Prostate gland (tissue), 2 donors: ENCODE data around the gene THSD4.

ENCODE experiments used
- POLR2A ChIP-seq: fragments of 450-650 bp; IDR thresholded peaks from one replicate; pipeline ENCODE4 v1.6.1; 2016; ENCODE audit warnings: antibody characterized with exemption, mild to moderate bottlenecking
- POLR2AphosphoS5 ChIP-seq: sonication (generic); formaldehyde crosslinking; IDR thresholded peaks from one replicate; pipeline ENCODE4 v1.6.1; 2017; ENCODE audit warnings: antibody characterized with exemption
- TF ChIP-seq, protein P1 (sequence below), 4 experiments: fragments of 200-600 bp in 2 of 4; fragments of 450-650 bp in 2 of 4; sonication (generic) in 2 of 4; IDR thresholded peaks; 1 replicate in 3 of 4; 2 replicates in 1 of 4; pipeline ENCODE4 v1.5.1; 2016 to 2019; ENCODE audit warnings: antibody characterized with exemption in 4 of 4, mild to moderate bottlenecking in 2 of 4, moderate library complexity in 2 of 4

DNA sequence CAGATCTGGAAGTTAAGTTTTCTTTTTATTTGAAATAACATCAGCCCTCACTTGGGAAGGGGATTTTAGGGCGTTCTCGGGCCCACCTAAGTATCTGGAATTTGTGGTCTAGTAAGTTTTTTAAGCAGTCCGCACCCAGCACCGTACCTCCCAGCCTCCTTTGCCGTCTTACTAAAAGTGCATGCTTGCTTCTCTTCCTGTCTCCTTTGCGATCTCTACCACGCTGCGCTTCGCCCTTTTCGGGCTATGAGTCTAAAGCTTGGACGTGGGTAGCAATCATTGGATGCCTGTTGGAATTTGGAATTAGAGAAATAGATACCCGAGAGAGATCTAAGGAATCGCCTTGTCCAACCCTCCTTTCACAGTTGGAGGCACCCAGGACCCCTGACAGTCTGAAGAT lies 1.1 kb downstream of the THSD4 start:
- TF ChIP-seq, protein P1, sequence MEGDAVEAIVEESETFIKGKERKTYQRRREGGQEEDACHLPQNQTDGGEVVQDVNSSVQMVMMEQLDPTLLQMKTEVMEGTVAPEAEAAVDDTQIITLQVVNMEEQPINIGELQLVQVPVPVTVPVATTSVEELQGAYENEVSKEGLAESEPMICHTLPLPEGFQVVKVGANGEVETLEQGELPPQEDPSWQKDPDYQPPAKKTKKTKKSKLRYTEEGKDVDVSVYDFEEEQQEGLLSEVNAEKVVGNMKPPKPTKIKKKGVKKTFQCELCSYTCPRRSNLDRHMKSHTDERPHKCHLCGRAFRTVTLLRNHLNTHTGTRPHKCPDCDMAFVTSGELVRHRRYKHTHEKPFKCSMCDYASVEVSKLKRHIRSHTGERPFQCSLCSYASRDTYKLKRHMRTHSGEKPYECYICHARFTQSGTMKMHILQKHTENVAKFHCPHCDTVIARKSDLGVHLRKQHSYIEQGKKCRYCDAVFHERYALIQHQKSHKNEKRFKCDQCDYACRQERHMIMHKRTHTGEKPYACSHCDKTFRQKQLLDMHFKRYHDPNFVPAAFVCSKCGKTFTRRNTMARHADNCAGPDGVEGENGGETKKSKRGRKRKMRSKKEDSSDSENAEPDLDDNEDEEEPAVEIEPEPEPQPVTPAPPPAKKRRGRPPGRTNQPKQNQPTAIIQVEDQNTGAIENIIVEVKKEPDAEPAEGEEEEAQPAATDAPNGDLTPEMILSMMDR (IDR thresholded peaks at IDR 0.05): no peak
- TF ChIP-seq POLR2AphosphoS5: no peak
- no peak for TF ChIP-seq POLR2A
